SK-N-SH (cell line): ENCODE data around the gene TMEM163. TPM values are rescaled to one million over a fixed set of nuclear protein-coding genes. Genes with fewer than 3 reads are reported as not detected.

ENCODE experiments used
- CTCF ChIA-PET: fragments of 300-600, 350-600 bp; formaldehyde crosslinking; extraction: SDS; loops from one replicate; lab custom pipeline; 2021; lab: Yijun Ruan, JAX
- POLR2A ChIA-PET: fragments of 350-600 bp; sonication (Branson Sonifier 250); formaldehyde crosslinking; extraction: SDS; loops from one replicate; lab custom pipeline; 2020; ENCODE audit warnings: antibody characterized with exemption, inconsistent platforms; lab: Yijun Ruan, JAX
- DNase-seq: peaks from one replicate; pipeline ENCODE4 v3.0.0; 2012
- H2AFZ ChIP-seq: fragments of 200-600 bp; sonication (generic); 2 replicates; pipeline ENCODE4 v1.8.1; 2016; ENCODE audit warnings: antibody characterized with exemption, mild to moderate bottlenecking, low read depth
- H3F3A ChIP-seq: fragments of 200-600 bp; sonication (generic); replicated peaks from 2 replicates; pipeline ENCODE3; 2016; ENCODE audit warnings: antibody characterized with exemption, mild to moderate bottlenecking; ENCODE audit not compliant: insufficient read depth
- H3K27ac ChIP-seq, 2 experiments: fragments of 200-500 bp in 1 of 2; fragments of 200-600 bp in 1 of 2; sonication (Bioruptor generic) in 1 of 2; sonication (generic), shearing (Covaris generic) in 1 of 2; 2 replicates each; pipeline versions ENCODE4 v1.5.1 to v1.6.1; 2014 to 2016; ENCODE audit warnings: low read depth in 2 of 2, inconsistent platforms in 1 of 2, low read length in 1 of 2, mild to moderate bottlenecking in 1 of 2, mixed read lengths in 1 of 2
- H3K27me3 ChIP-seq: fragments of 200-600 bp; sonication (generic), shearing (Covaris generic); 2 replicates; pipeline ENCODE4 v1.6.1; 2016; ENCODE audit warnings: mixed run types; ENCODE audit not compliant: insufficient read depth
- H3K36me3 ChIP-seq, 2 experiments: fragments of 200-500 bp in 1 of 2; fragments of 200-600 bp in 1 of 2; sonication (Bioruptor generic) in 1 of 2; sonication (generic) in 1 of 2; replicated peaks in 1 of 2; 2 replicates each; pipeline versions ENCODE3 to v1.5.1; 2014 to 2016; ENCODE audit warnings: low read length in 1 of 2, mild to moderate bottlenecking in 1 of 2; ENCODE audit not compliant: insufficient read depth in 2 of 2, control insufficient read depth in 1 of 2
- H3K4me1 ChIP-seq, 2 experiments: fragments of 200-500 bp in 1 of 2; fragments of 200-600 bp in 1 of 2; sonication (Bioruptor generic) in 1 of 2; sonication (generic), shearing (Covaris generic) in 1 of 2; 2 replicates each; pipeline versions ENCODE4 v1.5.1 to v1.6.1; 2014 to 2016; ENCODE audit warnings: low read depth in 1 of 2, low read length in 1 of 2, mixed run types in 1 of 2; ENCODE audit not compliant: insufficient read depth in 2 of 2, control insufficient read depth in 1 of 2
- H3K4me2 ChIP-seq: fragments of 200-600 bp; sonication (generic), shearing (Covaris generic); 2 replicates; pipeline ENCODE4 v1.6.1; 2017; ENCODE audit warnings: mixed run types
- H3K4me3 ChIP-seq, 2 experiments: fragments of 200-500 bp in 1 of 2; fragments of 200-600 bp in 1 of 2; sonication (Bioruptor generic) in 1 of 2; sonication (generic), shearing (Covaris generic) in 1 of 2; 2 replicates each; pipeline versions ENCODE4 v1.5.1 to v1.8.1; 2014 to 2016; ENCODE audit warnings: low read depth in 2 of 2, inconsistent platforms in 1 of 2, low read length in 1 of 2, mild to moderate bottlenecking in 1 of 2, mixed read lengths in 1 of 2, moderate library complexity in 1 of 2
- H3K79me2 ChIP-seq: fragments of 200-600 bp; sonication (generic); 2 replicates; pipeline ENCODE4 v1.8.1; 2017; ENCODE audit warnings: mild to moderate bottlenecking; ENCODE audit not compliant: insufficient read depth
- H3K9ac ChIP-seq: fragments of 200-600 bp; sonication (generic); 2 replicates; pipeline ENCODE4 v1.6.1; 2017; ENCODE audit warnings: mixed run types
- H3K9me2 ChIP-seq: fragments of 200-600 bp; sonication (generic); 2 replicates; pipeline ENCODE4 v1.6.1; 2017; ENCODE audit warnings: mixed run types
- H3K9me3 ChIP-seq: fragments of 200-600 bp; sonication (generic); 2 replicates; pipeline ENCODE4 v1.6.1; 2017; ENCODE audit warnings: mixed run types, mild to moderate bottlenecking, moderate library complexity
- H4K20me1 ChIP-seq: fragments of 200-600 bp; sonication (generic); 2 replicates; pipeline ENCODE4 v1.6.1; 2017; ENCODE audit warnings: mild to moderate bottlenecking, mixed run types; ENCODE audit not compliant: insufficient read depth
- EZH2phosphoT487 ChIP-seq: fragments of 200-600 bp; sonication (generic); IDR thresholded peaks from 2 replicates; pipeline ENCODE4 v1.6.1; 2017; ENCODE audit warnings: low read depth, mixed run types, mild to moderate bottlenecking, antibody characterized with exemption, moderate library complexity, borderline replicate concordance
- FOXJ3 ChIP-seq: sonication (generic); formaldehyde crosslinking; IDR thresholded peaks from 2 replicates; pipeline ENCODE4 v1.5.1; 2020; ENCODE audit warnings: mild to moderate bottlenecking, missing genetic modification reagents
- MEF2A ChIP-seq: IDR thresholded peaks from 2 replicates; pipeline ENCODE4 v1.4.0; 2012; ENCODE audit warnings: low read depth, borderline replicate concordance
- RAD21 ChIP-seq: IDR thresholded peaks from 2 replicates; pipeline ENCODE4 v1.6.1; 2012; ENCODE audit warnings: mild to moderate bottlenecking, low read length
- SMC3 ChIP-seq: IDR thresholded peaks from 2 replicates; pipeline ENCODE4 v1.6.1; 2012; ENCODE audit warnings: low read depth, low read length, improper control_type of control experiment
- TCF12 ChIP-seq: IDR thresholded peaks from 2 replicates; pipeline ENCODE4 v1.4.0; 2012
- TEAD4 ChIP-seq: IDR thresholded peaks from 2 replicates; pipeline ENCODE4 v1.4.0; 2012; ENCODE audit warnings: mild to moderate bottlenecking, borderline replicate concordance; ENCODE audit not compliant: insufficient read depth
- WGBS: methylation state at CpG from one replicate; pipeline ENCODE4 v1.1.6; 2017; ENCODE audit warnings: low lambda C conversion rate; 5-methylcytosine and 5-hydroxymethylcytosine counted together
- polyA plus RNA-seq, 3 experiments: library from polyadenylated mRNA; depleted of rRNA; stranded (reverse); fragments of >200 nt; gene quantifications; 2 replicates each; pipeline ENCODE4 v1.2.3, GENCODE V29; 2012
- TF ChIP-seq, protein P1 (sequence below): IDR thresholded peaks from 2 replicates; pipeline ENCODE4; 2012
- TF ChIP-seq, protein P2 (sequence below): IDR thresholded peaks from 2 replicates; pipeline ENCODE4 v1.6.1; 2012; ENCODE audit warnings: mild to moderate bottlenecking, low read depth, low read length, moderate library complexity
- TF ChIP-seq, protein P3 (sequence below): fragments of 200-600 bp; sonication (generic); IDR thresholded peaks from 2 replicates; pipeline ENCODE4 v1.6.1; 2017; ENCODE audit warnings: antibody characterized with exemption, mild to moderate bottlenecking, moderate library complexity

Gene TMEM163
- polyA plus RNA-seq, 1 of the 3 experiments (the other 2 are of a cell fraction) = not detected

DNA sequence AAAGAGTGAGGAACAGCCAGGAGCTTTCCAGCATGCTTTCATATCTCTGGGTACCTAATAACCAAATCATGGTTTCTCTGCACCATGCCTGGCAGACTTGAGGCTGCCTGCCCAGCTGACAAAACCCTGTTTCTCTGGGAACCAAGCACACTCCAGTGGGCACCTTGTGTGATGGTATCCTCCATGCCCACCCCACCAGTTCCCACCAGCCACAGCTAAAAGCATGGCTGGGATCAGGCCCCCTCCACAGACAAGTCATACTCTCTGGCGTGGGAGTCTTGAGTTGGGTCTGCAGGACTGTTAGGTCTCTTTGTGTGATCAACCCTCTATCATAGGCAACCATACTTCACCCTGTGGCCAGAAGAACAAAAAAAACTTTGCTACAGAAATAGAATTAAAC is 56.0 kb downstream of the TMEM163 start:
- whole genome bisulfite sequencing = 0% methylated on average over 1 of the region's 1 CpG

More for the DNA sequence above, 56.0 kb downstream of the TMEM163 start:
- Histone ChIP-seq H3K9ac (no peak overlapping the region), H3K4me3 (no peak overlapping the region), H3K9me2 (no peaks in the 10 kb centered on the region), H3F3A (no peaks in the 10 kb centered on the region), H3K79me2 (no peaks in the 10 kb centered on the region), H2AFZ (no peak overlapping the region), H3K27me3 (no peaks in the 10 kb centered on the region), H3K27ac (no peak overlapping the region), H3K36me3 (no peaks in the 10 kb centered on the region), H4K20me1 (no peaks in the 10 kb centered on the region), H3K4me1 (no peaks in the 10 kb centered on the region; a peak in 1 of 4 replicates), H3K9me3 (no peaks in the 10 kb centered on the region), H3K4me2 (no peak overlapping the region)
- no peak for TF ChIP-seq SMC3
- TF ChIP-seq TEAD4 = no peak
- TF ChIP-seq, protein P1, sequence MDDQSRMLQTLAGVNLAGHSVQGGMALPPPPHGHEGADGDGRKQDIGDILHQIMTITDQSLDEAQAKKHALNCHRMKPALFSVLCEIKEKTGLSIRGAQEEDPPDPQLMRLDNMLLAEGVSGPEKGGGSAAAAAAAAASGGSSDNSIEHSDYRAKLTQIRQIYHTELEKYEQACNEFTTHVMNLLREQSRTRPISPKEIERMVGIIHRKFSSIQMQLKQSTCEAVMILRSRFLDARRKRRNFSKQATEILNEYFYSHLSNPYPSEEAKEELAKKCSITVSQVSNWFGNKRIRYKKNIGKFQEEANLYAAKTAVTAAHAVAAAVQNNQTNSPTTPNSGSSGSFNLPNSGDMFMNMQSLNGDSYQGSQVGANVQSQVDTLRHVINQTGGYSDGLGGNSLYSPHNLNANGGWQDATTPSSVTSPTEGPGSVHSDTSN = no peak
- TF ChIP-seq RAD21 = no peak
- no peak for TF ChIP-seq EZH2phosphoT487
- TF ChIP-seq MEF2A = no peak
- TF ChIP-seq, protein P2, sequence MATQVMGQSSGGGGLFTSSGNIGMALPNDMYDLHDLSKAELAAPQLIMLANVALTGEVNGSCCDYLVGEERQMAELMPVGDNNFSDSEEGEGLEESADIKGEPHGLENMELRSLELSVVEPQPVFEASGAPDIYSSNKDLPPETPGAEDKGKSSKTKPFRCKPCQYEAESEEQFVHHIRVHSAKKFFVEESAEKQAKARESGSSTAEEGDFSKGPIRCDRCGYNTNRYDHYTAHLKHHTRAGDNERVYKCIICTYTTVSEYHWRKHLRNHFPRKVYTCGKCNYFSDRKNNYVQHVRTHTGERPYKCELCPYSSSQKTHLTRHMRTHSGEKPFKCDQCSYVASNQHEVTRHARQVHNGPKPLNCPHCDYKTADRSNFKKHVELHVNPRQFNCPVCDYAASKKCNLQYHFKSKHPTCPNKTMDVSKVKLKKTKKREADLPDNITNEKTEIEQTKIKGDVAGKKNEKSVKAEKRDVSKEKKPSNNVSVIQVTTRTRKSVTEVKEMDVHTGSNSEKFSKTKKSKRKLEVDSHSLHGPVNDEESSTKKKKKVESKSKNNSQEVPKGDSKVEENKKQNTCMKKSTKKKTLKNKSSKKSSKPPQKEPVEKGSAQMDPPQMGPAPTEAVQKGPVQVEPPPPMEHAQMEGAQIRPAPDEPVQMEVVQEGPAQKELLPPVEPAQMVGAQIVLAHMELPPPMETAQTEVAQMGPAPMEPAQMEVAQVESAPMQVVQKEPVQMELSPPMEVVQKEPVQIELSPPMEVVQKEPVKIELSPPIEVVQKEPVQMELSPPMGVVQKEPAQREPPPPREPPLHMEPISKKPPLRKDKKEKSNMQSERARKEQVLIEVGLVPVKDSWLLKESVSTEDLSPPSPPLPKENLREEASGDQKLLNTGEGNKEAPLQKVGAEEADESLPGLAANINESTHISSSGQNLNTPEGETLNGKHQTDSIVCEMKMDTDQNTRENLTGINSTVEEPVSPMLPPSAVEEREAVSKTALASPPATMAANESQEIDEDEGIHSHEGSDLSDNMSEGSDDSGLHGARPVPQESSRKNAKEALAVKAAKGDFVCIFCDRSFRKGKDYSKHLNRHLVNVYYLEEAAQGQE = no peak
- TF ChIP-seq TCF12 = no peak
- TF ChIP-seq, protein P3, sequence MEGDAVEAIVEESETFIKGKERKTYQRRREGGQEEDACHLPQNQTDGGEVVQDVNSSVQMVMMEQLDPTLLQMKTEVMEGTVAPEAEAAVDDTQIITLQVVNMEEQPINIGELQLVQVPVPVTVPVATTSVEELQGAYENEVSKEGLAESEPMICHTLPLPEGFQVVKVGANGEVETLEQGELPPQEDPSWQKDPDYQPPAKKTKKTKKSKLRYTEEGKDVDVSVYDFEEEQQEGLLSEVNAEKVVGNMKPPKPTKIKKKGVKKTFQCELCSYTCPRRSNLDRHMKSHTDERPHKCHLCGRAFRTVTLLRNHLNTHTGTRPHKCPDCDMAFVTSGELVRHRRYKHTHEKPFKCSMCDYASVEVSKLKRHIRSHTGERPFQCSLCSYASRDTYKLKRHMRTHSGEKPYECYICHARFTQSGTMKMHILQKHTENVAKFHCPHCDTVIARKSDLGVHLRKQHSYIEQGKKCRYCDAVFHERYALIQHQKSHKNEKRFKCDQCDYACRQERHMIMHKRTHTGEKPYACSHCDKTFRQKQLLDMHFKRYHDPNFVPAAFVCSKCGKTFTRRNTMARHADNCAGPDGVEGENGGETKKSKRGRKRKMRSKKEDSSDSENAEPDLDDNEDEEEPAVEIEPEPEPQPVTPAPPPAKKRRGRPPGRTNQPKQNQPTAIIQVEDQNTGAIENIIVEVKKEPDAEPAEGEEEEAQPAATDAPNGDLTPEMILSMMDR = no peak
- TF ChIP-seq FOXJ3 (CRISPR knock-in tag) = no peak
- CTCF ChIA-PET = interaction anchor here (0.8 kb wide), 1 partner anchor 123 kb away, joined by 3 read pairs; no protein-coding TSS in a partner anchor
- POLR2A ChIA-PET = no interaction called here
- DNase-seq = no peak
